HT-29 (cell line): ENCODE data around the gene DENND1A. TPM values are rescaled to one million over a fixed set of nuclear protein-coding genes. Genes with fewer than 3 reads are reported as not detected.
"Not testable (repeated sequence)": the region's sequence is repeated elsewhere in the genome, so short reads cannot be mapped to it uniquely, and the experiment has no call there.

Experiments used
- DNase-seq: peaks from one replicate; pipeline ENCODE4 v3.0.0-alpha.2; 2015; ENCODE audit warnings: low spot score
- total RNA-seq: library from RNA; depleted of rRNA; stranded (reverse); fragments of >200 nt; shearing (Covaris generic); gene quantifications from 2 replicates; pipeline ENCODE4 v1.2.3, GENCODE V29; 2014

The DENND1A gene
- total RNA-seq, 1 experiment from 2014 or later: 17.9 TPM

GRCh38 chr9:123816817-123817472 lies 113.0 kb downstream of the DENND1A start:
- DNase-seq: no peak

- DNase-seq: not testable (repeated sequence)
Measured at GRCh38 chr9:123815856-123816255, 114.1 kb downstream of the DENND1A start.

- no peak for DNase-seq
Measured at GRCh38 chr9:123814496-123814895, 115.4 kb downstream of the DENND1A start.

- no peak for DNase-seq
Measured at GRCh38 chr9:123812984-123813383, 116.9 kb downstream of the DENND1A start.

GRCh38 chr9:123807251-123807650 lies 122.7 kb downstream of the DENND1A start:
- no peak for DNase-seq

- no peak for DNase-seq
Measured at GRCh38 chr9:123806829-123807228, 123.1 kb downstream of the DENND1A start.

- DNase-seq: no peak
Measured at GRCh38 chr9:123798195-123798594, 131.7 kb downstream of the DENND1A start.

GRCh38 chr9:123796618-123797484 lies 133.1 kb downstream of the DENND1A start:
- DNase-seq: no peak

GRCh38 chr9:123796094-123796493 lies 133.8 kb downstream of the DENND1A start:
- no peak for DNase-seq

- no peak for DNase-seq
Measured at GRCh38 chr9:123795336-123795735, 134.6 kb downstream of the DENND1A start.

GRCh38 chr9:123792501-123792900 lies 137.4 kb downstream of the DENND1A start:
- no peak for DNase-seq

- DNase-seq: no peak
Measured at GRCh38 chr9:123789554-123790292, 140.2 kb downstream of the DENND1A start.

- no peak for DNase-seq
Measured at GRCh38 chr9:123787416-123787815, 142.5 kb downstream of the DENND1A start.

GRCh38 chr9:123784518-123784917 lies 145.4 kb downstream of the DENND1A start:
- no peak for DNase-seq

- DNase-seq: no peak
Measured at GRCh38 chr9:123778232-123778902, 151.6 kb downstream of the DENND1A start.

GRCh38 chr9:123776708-123777537 lies 153.0 kb downstream of the DENND1A start:
- DNase-seq: no peak

GRCh38 chr9:123775289-123776284 lies 154.3 kb downstream of the DENND1A start:
- DNase-seq: no peak

GRCh38 chr9:123773783-123774182 lies 156.1 kb downstream of the DENND1A start:
- DNase-seq: no peak

GRCh38 chr9:123772967-123773366 lies 157.0 kb downstream of the DENND1A start:
- no peak for DNase-seq
